OCI-LY1 (cell line): ENCODE data around the gene AKAP13.
"Not testable (repeated sequence)": the region's sequence is repeated elsewhere in the genome, so short reads cannot be mapped to it uniquely, and the experiment has no call there.

Experiments used
- H2AFZ ChIP-seq: fragments of 200-600 bp; sonication (generic), shearing (Covaris generic); 2 replicates; pipeline ENCODE4 v1.6.0; 2014; ENCODE audit warnings: antibody characterized with exemption, mild to moderate bottlenecking, low read length
- H3F3A ChIP-seq: fragments of 200-600 bp; sonication (generic), shearing (Covaris generic); 2 replicates; pipeline ENCODE4 v1.6.0; 2014; ENCODE audit warnings: mild to moderate bottlenecking, antibody characterized with exemption, low read length, moderate library complexity; ENCODE audit not compliant: insufficient read depth
- H3K27ac ChIP-seq: fragments of 200-600 bp; sonication (generic); 2 replicates; pipeline ENCODE4 v1.5.1; 2014; ENCODE audit warnings: low read length, mixed run types, mild to moderate bottlenecking, low read depth; ENCODE audit not compliant: poor library complexity, severe bottlenecking
- H3K27me3 ChIP-seq: fragments of 200-600 bp; sonication (generic); 2 replicates; pipeline ENCODE4 v1.6.0; 2014; ENCODE audit warnings: antibody characterized with exemption, mild to moderate bottlenecking, low read length, moderate library complexity; ENCODE audit not compliant: insufficient read depth
- H3K36me3 ChIP-seq: fragments of 200-600 bp; sonication (generic); 2 replicates; pipeline ENCODE4 v1.6.1; 2014; ENCODE audit warnings: mild to moderate bottlenecking, antibody characterized with exemption, low read length, moderate library complexity, mixed read lengths; ENCODE audit not compliant: insufficient read depth
- H3K4me1 ChIP-seq: fragments of 200-600 bp; sonication (generic); 2 replicates; pipeline ENCODE4 v1.5.1; 2014; ENCODE audit warnings: mild to moderate bottlenecking, low read length, moderate library complexity; ENCODE audit not compliant: insufficient read depth, severe bottlenecking
- H3K4me2 ChIP-seq: fragments of 200-600 bp; sonication (generic), shearing (Covaris generic); 2 replicates; pipeline ENCODE4 v1.6.1; 2014; ENCODE audit warnings: low read length
- H3K4me3 ChIP-seq: fragments of 200-600 bp; sonication (generic); 2 replicates; pipeline ENCODE4 v1.5.1; 2014; ENCODE audit warnings: low read length, low read depth, mild to moderate bottlenecking, mixed read lengths; ENCODE audit not compliant: poor library complexity, severe bottlenecking
- H3K79me2 ChIP-seq: fragments of 200-600 bp; shearing (Covaris generic); 2 replicates; pipeline ENCODE4 v1.6.1; 2016; ENCODE audit warnings: mixed run types, low read length, mixed read lengths; ENCODE audit not compliant: insufficient read depth
- H3K9ac ChIP-seq: fragments of 200-600 bp; sonication (generic), shearing (Covaris generic); 2 replicates; pipeline ENCODE4 v1.6.1; 2014; ENCODE audit warnings: mild to moderate bottlenecking, low read length, mixed read lengths
- H3K9me2 ChIP-seq: fragments of 200-600 bp; sonication (generic), shearing (Covaris generic); 2 replicates; pipeline ENCODE4 v1.6.1; 2014; ENCODE audit warnings: low read depth, mild to moderate bottlenecking, low read length, mixed read lengths
- H3K9me3 ChIP-seq: fragments of 200-600 bp; shearing (Covaris generic); 2 replicates; pipeline ENCODE4 v1.6.1; 2014; ENCODE audit warnings: low read length, mixed read lengths
- H4K20me1 ChIP-seq: fragments of 200-600 bp; sonication (generic), shearing (Covaris generic); 2 replicates; pipeline ENCODE4 v1.6.0; 2016; ENCODE audit warnings: mild to moderate bottlenecking, low read length; ENCODE audit not compliant: insufficient read depth
- EZH2 ChIP-seq: fragments of 200-600 bp; sonication (generic), shearing (Covaris generic); IDR thresholded peaks from 2 replicates; pipeline ENCODE4 v1.8.0; 2017; ENCODE audit warnings: borderline replicate concordance, mixed run types, mild to moderate bottlenecking, antibody characterized with exemption, low read length, moderate library complexity, mixed read lengths
- TF ChIP-seq, protein P1 (sequence below): fragments of 200-600 bp; sonication (generic), shearing (Covaris generic); IDR thresholded peaks from 2 replicates; pipeline ENCODE4 v1.5.1; 2017; ENCODE audit warnings: mild to moderate bottlenecking, antibody characterized with exemption, low read length, moderate library complexity, mixed read lengths

AKAP13 gene

DNA sequence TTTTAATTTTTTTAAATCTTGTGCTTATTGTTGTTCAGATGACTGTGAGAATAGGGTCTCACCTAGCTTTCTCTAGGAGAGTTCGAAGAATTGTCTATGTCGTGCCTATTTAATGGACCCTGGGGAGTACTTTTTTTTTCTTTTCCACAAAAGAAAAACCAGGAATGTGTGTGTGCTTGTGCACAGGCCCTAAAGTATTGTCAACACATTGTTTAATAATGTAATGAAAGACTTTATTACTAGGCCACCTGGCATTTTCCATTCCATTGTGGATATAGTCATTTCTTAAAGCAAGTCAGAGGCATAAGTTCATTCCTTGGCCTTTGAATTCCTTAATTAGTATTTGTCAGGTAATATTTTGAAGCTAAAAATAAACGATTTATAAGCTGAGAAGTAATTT, 278.4 kb downstream of the AKAP13 start:
- H3K4me1 ChIP-seq, result no peaks in the 10 kb centered on the region
- no peak overlapping the region for H3K27ac ChIP-seq
- H3K9me3 ChIP-seq, result no peaks in the 10 kb centered on the region
- H3K9ac ChIP-seq, result no peak overlapping the region
- no peak for TF ChIP-seq EZH2
- TF ChIP-seq, protein P1, sequence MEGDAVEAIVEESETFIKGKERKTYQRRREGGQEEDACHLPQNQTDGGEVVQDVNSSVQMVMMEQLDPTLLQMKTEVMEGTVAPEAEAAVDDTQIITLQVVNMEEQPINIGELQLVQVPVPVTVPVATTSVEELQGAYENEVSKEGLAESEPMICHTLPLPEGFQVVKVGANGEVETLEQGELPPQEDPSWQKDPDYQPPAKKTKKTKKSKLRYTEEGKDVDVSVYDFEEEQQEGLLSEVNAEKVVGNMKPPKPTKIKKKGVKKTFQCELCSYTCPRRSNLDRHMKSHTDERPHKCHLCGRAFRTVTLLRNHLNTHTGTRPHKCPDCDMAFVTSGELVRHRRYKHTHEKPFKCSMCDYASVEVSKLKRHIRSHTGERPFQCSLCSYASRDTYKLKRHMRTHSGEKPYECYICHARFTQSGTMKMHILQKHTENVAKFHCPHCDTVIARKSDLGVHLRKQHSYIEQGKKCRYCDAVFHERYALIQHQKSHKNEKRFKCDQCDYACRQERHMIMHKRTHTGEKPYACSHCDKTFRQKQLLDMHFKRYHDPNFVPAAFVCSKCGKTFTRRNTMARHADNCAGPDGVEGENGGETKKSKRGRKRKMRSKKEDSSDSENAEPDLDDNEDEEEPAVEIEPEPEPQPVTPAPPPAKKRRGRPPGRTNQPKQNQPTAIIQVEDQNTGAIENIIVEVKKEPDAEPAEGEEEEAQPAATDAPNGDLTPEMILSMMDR, result no peak
- no peaks in the 10 kb centered on the region for H3K9me2 ChIP-seq
- H3K4me3 ChIP-seq, result no peak overlapping the region
- no peak overlapping the region for H2AFZ ChIP-seq
- H3F3A ChIP-seq, result no peaks in the 10 kb centered on the region
- H3K36me3 ChIP-seq, result peaks cover 71% of the 10 kb centered on the region
- H3K4me2 ChIP-seq, result no peak overlapping the region
- no peaks in the 10 kb centered on the region for H3K27me3 ChIP-seq
- no peaks in the 10 kb centered on the region for H3K79me2 ChIP-seq
- no peaks in the 10 kb centered on the region for H4K20me1 ChIP-seq

DNA sequence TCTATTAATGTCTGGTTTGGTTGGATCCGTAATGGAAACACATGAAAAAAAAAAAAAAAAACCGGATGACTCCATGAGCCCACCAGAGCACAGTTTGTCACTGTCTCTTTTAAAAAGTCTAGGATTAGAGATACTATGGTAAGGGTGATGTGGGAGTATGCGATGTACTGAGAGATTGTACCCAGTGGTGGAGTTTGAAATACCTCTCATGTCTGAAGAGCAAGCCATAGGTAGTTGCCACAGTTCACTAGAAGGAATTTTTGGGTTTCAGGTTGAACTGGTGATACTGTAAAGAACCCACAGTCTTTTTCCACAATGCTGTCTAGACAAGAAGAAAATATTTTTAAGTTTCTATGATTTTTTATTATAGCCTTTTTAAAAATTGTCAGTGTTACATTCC, 281.5 kb downstream of the AKAP13 start:
- no peaks in the 10 kb centered on the region for H3K9me3 ChIP-seq
- no peak overlapping the region for H2AFZ ChIP-seq
- H3K79me2 ChIP-seq, result no peaks in the 10 kb centered on the region
- no peak overlapping the region for H3K4me3 ChIP-seq
- H3K27ac ChIP-seq, result no peak overlapping the region
- H3K9ac ChIP-seq, result no peak overlapping the region
- H3K4me1 ChIP-seq, result no peaks in the 10 kb centered on the region
- H3K9me2 ChIP-seq, result no peaks in the 10 kb centered on the region
- H3K36me3 ChIP-seq, result peaks cover 68% of the 10 kb centered on the region
- H3K4me2 ChIP-seq, result no peak overlapping the region
- H4K20me1 ChIP-seq, result no peaks in the 10 kb centered on the region
- TF ChIP-seq, protein P1, result no peak
- no peak for TF ChIP-seq EZH2
- H3F3A ChIP-seq, result no peaks in the 10 kb centered on the region
- no peaks in the 10 kb centered on the region for H3K27me3 ChIP-seq

DNA sequence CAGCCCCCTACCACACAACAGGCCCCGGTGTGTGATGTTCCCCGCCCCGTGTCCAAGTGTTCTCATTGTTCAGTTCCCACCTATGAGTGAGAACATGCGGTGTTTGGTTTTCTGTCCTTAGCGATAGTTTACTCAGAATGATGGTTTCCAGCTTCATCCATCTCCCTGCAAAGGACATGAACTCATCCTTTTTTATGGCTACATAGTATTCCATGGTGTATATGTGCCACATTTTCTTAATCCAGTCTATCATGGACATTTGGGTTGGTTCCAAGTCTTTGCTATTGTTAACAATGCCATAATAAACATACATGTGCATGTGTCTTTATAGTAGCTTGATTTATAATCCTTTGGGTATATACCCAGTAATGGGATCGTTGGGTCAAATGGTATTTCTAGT, 285.3 kb downstream of the AKAP13 start:
- not testable (repeated sequence) for H3F3A ChIP-seq, H3K27me3 ChIP-seq, H3K79me2 ChIP-seq, H3K9ac ChIP-seq, H3K4me2 ChIP-seq, H3K27ac ChIP-seq, H3K4me3 ChIP-seq, H3K9me3 ChIP-seq, H3K9me2 ChIP-seq, H3K4me1 ChIP-seq, H2AFZ ChIP-seq, H4K20me1 ChIP-seq
- H3K36me3 ChIP-seq, result peaks cover 62% of the 10 kb centered on the region

DNA sequence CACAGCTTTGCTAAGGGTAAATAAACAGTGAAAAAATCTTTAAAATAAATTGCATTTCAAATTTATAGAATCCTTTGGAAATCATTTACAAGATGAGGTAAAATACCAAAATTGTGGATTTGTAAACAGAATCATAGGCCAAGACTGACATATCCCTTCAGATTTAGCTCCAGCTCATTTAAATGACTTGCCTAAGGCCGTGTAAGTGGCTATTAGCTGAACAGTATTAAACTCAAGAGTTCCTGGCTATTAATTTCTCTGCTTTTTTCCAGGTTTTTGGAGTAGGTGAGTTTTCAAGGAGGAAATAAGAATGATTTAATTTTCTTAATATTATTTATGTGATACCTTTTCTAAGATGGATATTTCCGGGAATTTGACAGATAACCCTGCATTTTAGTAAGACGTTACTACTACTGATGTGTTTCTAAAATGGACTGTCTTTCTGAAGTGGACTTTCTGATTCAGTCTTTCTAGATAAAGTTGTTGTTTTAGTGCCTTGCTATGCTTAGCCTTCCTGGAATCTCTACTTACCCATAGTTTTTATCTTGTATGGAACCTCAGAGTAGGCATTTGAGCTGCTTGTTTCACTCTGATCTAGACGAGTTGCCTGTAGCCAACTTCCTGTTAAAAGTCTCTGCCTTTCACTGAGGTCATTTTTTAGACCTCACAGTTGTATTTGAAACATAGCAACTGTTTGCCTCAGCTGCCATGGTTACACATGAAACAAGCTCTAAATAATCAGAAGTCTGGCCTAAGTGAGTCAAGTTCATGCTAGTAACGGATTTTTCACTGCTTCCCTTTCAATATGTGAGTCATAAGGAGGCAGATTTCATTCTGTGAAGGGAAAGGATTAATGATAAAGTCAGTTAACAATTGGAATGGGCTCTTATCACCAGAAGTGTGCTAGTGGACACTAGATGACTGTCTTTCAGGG, 287.4 kb downstream of the AKAP13 start:
- Histone ChIP-seq H3K27me3 (no peaks in the 10 kb centered on the region), H2AFZ (no peak overlapping the region), H3K4me3 (no peak overlapping the region), H3K27ac (no peak overlapping the region), H3K79me2 (no peaks in the 10 kb centered on the region), H3F3A (no peaks in the 10 kb centered on the region), H3K4me2 (no peak overlapping the region), H3K36me3 (peaks cover 71% of the 10 kb centered on the region), H3K9me3 (no peaks in the 10 kb centered on the region), H3K9ac (no peak overlapping the region), H4K20me1 (no peaks in the 10 kb centered on the region), H3K4me1 (peaks cover 7% of the 10 kb centered on the region), H3K9me2 (no peaks in the 10 kb centered on the region)
- no peak for TF ChIP-seq EZH2
- TF ChIP-seq, protein P1, result no peak
